Sigmoid colon (tissue), 4 donors: ENCODE results near the gene PRKD2.

Experiments used
- CTCF ChIP-seq, 4 experiments: fragments of 450-650 bp in 3 of 4; fragments of 200-600 bp in 1 of 4; IDR thresholded peaks; one replicate each; pipeline ENCODE4 v1.5.1; 2016 to 2019; ENCODE audit warnings: antibody characterized with exemption in 4 of 4, mild to moderate bottlenecking in 3 of 4, moderate library complexity in 2 of 4
- EP300 ChIP-seq, 4 donors: sonication (generic); formaldehyde crosslinking; IDR thresholded peaks; one replicate each; pipeline ENCODE4 v1.6.1; 2017; ENCODE audit warnings: antibody characterized with exemption in 4 of 4
- POLR2A ChIP-seq, 2 donors: fragments of 450-650 bp; IDR thresholded peaks; one replicate each; pipeline ENCODE4 v1.6.1; 2016; ENCODE audit warnings: antibody characterized with exemption in 2 of 2, mild to moderate bottlenecking in 2 of 2, moderate library complexity in 2 of 2
- POLR2AphosphoS5 ChIP-seq, 4 donors: sonication (generic); formaldehyde crosslinking; IDR thresholded peaks; one replicate each; pipeline ENCODE4 v1.6.1; 2017; ENCODE audit warnings: antibody characterized with exemption in 4 of 4

- TF ChIP-seq CTCF (IDR thresholded peaks at IDR 0.05) (no peak), POLR2AphosphoS5 (IDR thresholded peaks at IDR 0.05) (no peak), POLR2A (IDR thresholded peaks at IDR 0.05) (no peak), EP300 (IDR thresholded peaks at IDR 0.05) (no peak)
These were observed 25.8 kb downstream of the PRKD2 start for GRCh38 chr19:46691104-46691503.
